HCT116 (cell line): ENCODE data around the gene SLC44A3. TPM values are rescaled to one million over a fixed set of nuclear protein-coding genes. Genes with fewer than 3 reads are reported as not detected.

ENCODE experiments used
- ATAC-seq: fragments of 200-7000 bp; cut with Tn5 transposase; 2 replicates; pipeline ENCODE4 v1.9.1; 2020; ENCODE audit warnings: mild to moderate bottlenecking, moderate library complexity
- BruUV-seq: library from RNA; stranded (reverse); fragments of 400-500 nt; replicated peaks from 2 replicates; lab custom pipeline; 2021; lab: Mats Ljungman, UMichigan
- CTCF ChIA-PET: fragments of 300-600 bp; sonication (Branson Sonifier 250); formaldehyde crosslinking; loops from one replicate; lab custom pipeline; 2021; ENCODE audit warnings: antibody characterized with exemption; lab: Charles Lee
- POLR2A ChIA-PET: fragments of 300-600, 350-600 bp; sonication (Branson Sonifier 250); formaldehyde crosslinking; loops from one replicate; lab custom pipeline; 2021; ENCODE audit warnings: antibody characterized with exemption; lab: Charles Lee
- RAD21 ChIA-PET, 2 experiments: fragments of 300-600 bp; sonication (Branson Sonifier 250); formaldehyde crosslinking; loops; one replicate each; lab custom pipeline; 2023; ENCODE audit warnings: low total read pairs in 2 of 2; ENCODE audit not compliant: uncharacterized antibody in 2 of 2, unreplicated experiment in 2 of 2, low non-redundant PET in 1 of 2; lab: Charles Lee
- DNase-seq: peaks from one replicate; pipeline ENCODE4 v3.0.0-alpha.2; 2010; ENCODE audit warnings: low read depth, low spot score
- H2AFZ ChIP-seq: fragments of 200-600 bp; shearing (Covaris generic), sonication (generic); 2 replicates; pipeline ENCODE4 v1.6.1; 2017; ENCODE audit warnings: low read depth, mixed run types, mixed read lengths, antibody characterized with exemption, low read length; ENCODE audit not compliant: poor library complexity, severe bottlenecking
- H3K27ac ChIP-seq: 2 replicates; pipeline ENCODE4 v1.5.1; 2012; ENCODE audit warnings: low read depth, low read length
- H3K27me3 ChIP-seq: fragments of 200-600 bp; sonication (generic); 2 replicates; pipeline ENCODE4 v1.6.1; 2016; ENCODE audit warnings: mixed run types, low read length, mixed read lengths; ENCODE audit not compliant: insufficient read depth
- H3K36me3 ChIP-seq, 2 experiments: fragments of 200-500 bp in 1 of 2; fragments of 200-600 bp in 1 of 2; sonication (Bioruptor generic) in 1 of 2; sonication (generic) in 1 of 2; 2 replicates each; pipeline versions ENCODE4 v1.5.1 to v1.6.1; 2014 to 2016; ENCODE audit warnings: low read length in 2 of 2, inconsistent platforms in 1 of 2, mixed read lengths in 1 of 2, mixed run types in 1 of 2; ENCODE audit not compliant: insufficient read depth in 2 of 2, control insufficient read depth in 1 of 2
- H3K4me1 ChIP-seq, 2 experiments: fragments of 200-600 bp in 1 of 2; sonication (generic) in 1 of 2; 2 replicates each; pipeline versions ENCODE4 v1.5.1 to v1.6.1; 2012 to 2017; ENCODE audit warnings: low read length in 2 of 2, inconsistent platforms in 1 of 2, mild to moderate bottlenecking in 1 of 2, mixed read lengths in 1 of 2, mixed run types in 1 of 2, moderate library complexity in 1 of 2; ENCODE audit not compliant: insufficient read depth in 2 of 2, control insufficient read depth in 1 of 2
- H3K4me2 ChIP-seq: fragments of 200-600 bp; sonication (generic); 2 replicates; pipeline ENCODE4 v1.6.1; 2017; ENCODE audit warnings: mixed run types, low read length, mixed read lengths
- H3K4me3 ChIP-seq, 2 experiments: fragments of 200-600 bp in 1 of 2; sonication (generic) in 1 of 2; replicated peaks in 1 of 2; 2 replicates each; pipeline ENCODE4 v1.5.1; 2011 to 2016; ENCODE audit warnings: low read length in 2 of 2, control low read depth in 1 of 2, low read depth in 1 of 2, mild to moderate bottlenecking in 1 of 2, mixed read lengths in 1 of 2, mixed run types in 1 of 2
- H3K79me2 ChIP-seq: fragments of 200-600 bp; sonication (generic); 2 replicates; pipeline ENCODE4 v1.6.1; 2017; ENCODE audit warnings: mild to moderate bottlenecking, mixed run types, low read length, moderate library complexity, mixed read lengths; ENCODE audit not compliant: insufficient read depth
- H3K9ac ChIP-seq: fragments of 200-600 bp; sonication (generic); 2 replicates; pipeline ENCODE4 v1.6.1; 2016; ENCODE audit warnings: low read length, mixed read lengths
- H3K9me2 ChIP-seq: fragments of 200-600 bp; sonication (generic), shearing (Covaris generic); 2 replicates; pipeline ENCODE4 v1.6.1; 2017; ENCODE audit warnings: mixed run types, mild to moderate bottlenecking, moderate library complexity; ENCODE audit not compliant: insufficient read depth
- H3K9me3 ChIP-seq, 2 experiments: fragments of 200-500 bp in 1 of 2; fragments of 200-600 bp in 1 of 2; sonication (Bioruptor generic) in 1 of 2; sonication (generic) in 1 of 2; 2 replicates each; pipeline ENCODE4 v1.6.1; 2014 to 2017; ENCODE audit warnings: low read length in 2 of 2, mixed read lengths in 2 of 2, inconsistent platforms in 1 of 2, low read depth in 1 of 2, mild to moderate bottlenecking in 1 of 2, mixed run types in 1 of 2, moderate library complexity in 1 of 2; ENCODE audit not compliant: control insufficient read depth in 1 of 2, insufficient read depth in 1 of 2
- H4K20me1 ChIP-seq: fragments of 200-600 bp; sonication (generic), shearing (Covaris generic); 2 replicates; pipeline ENCODE4 v1.6.1; 2017; ENCODE audit warnings: mixed run types, mild to moderate bottlenecking, moderate library complexity; ENCODE audit not compliant: insufficient read depth
- CEBPB ChIP-seq: IDR thresholded peaks from 2 replicates; pipeline ENCODE4 v1.6.1; 2012; ENCODE audit warnings: low read depth
- EGR1 ChIP-seq: IDR thresholded peaks from 2 replicates; pipeline ENCODE4 v1.6.1; 2012; ENCODE audit warnings: low read depth
- YY1 ChIP-seq: IDR thresholded peaks from 2 replicates; pipeline ENCODE4 v1.6.1; 2011; ENCODE audit warnings: low read length, low read depth, moderate library complexity, mild to moderate bottlenecking; ENCODE audit not compliant: insufficient replicate concordance; ENCODE audit errors: extremely low read depth
- intact Hi-C: fragments of 100-400 bp; cut with micrococcal nuclease; formaldehyde crosslinking; loops from 2 replicates; pipeline ENCODE4 v1.10.0; 2022
- total RNA-seq: library from RNA; stranded (reverse); gene quantifications from one replicate; pipeline ENCODE4 v1.2.1, GENCODE V29; 2021; ENCODE audit not compliant: unreplicated experiment
- TF ChIP-seq, protein P1 (sequence below): IDR thresholded peaks from 2 replicates; pipeline ENCODE4 v1.6.1; 2011; ENCODE audit warnings: mild to moderate bottlenecking, low read length, moderate library complexity; ENCODE audit not compliant: insufficient replicate concordance; ENCODE audit errors: extremely low read depth

Gene SLC44A3
- total RNA-seq, 1 experiment from 2014 or later, result 9.6 TPM

- no peak for ATAC-seq
- Histone ChIP-seq H3K27ac (no peak overlapping the region), H3K27me3 (no peaks in the 10 kb centered on the region), H3K9me2 (no peaks in the 10 kb centered on the region; the same call in 1 of the 2 replicates), H4K20me1 (no peaks in the 10 kb centered on the region), H2AFZ (no peak overlapping the region), H3K9ac (no peak overlapping the region), H3K36me3 (peaks cover 0 to 2% of the 10 kb centered on the region in 2 experiments; a peak in 3 of 4 replicates), H3K4me1 (peaks cover 0 to 1% of the 10 kb centered on the region in 2 experiments; a peak in 1 of 4 replicates), H3K79me2 (no peaks in the 10 kb centered on the region), H3K9me3 (no peaks in the 10 kb centered on the region), H3K4me3 (no peak overlapping the region), H3K4me2 (no peak overlapping the region)
- POLR2A ChIA-PET, result no interaction called here
- no peak for DNase-seq
- intact Hi-C loops, result no loop called here
- no peak for TF ChIP-seq YY1
- no peak for TF ChIP-seq CEBPB
- CTCF ChIA-PET, result interaction anchor here (1.5 kb wide), 1 partner anchor 26 kb away, joined by 3 read pairs; no protein-coding TSS in a partner anchor
- RAD21 ChIA-PET, result no interaction called here
- BruUV-seq, result no TSS peak
Observed at GRCh38 chr1:94828251-94828650, 8.1 kb downstream of the SLC44A3 start.

GRCh38 chr1:94831641-94832040, 11.5 kb downstream of the SLC44A3 start:
- Histone ChIP-seq H3K79me2 (no peaks in the 10 kb centered on the region), H2AFZ (no peak overlapping the region), H3K4me1 (no peaks in the 10 kb centered on the region), H3K4me3 (no peak overlapping the region), H3K9me3 (no peaks in the 10 kb centered on the region), H3K9ac (no peak overlapping the region), H3K9me2 (no peaks in the 10 kb centered on the region; the same call in 1 of the 2 replicates), H3K27me3 (no peaks in the 10 kb centered on the region), H3K4me2 (no peak overlapping the region), H4K20me1 (no peaks in the 10 kb centered on the region), H3K36me3 (no peaks in the 10 kb centered on the region; a peak in 3 of 4 replicates), H3K27ac (no peak overlapping the region)
- ATAC-seq, result no peak
- ChIA-PET POLR2A (no interaction called here), CTCF (interaction anchor here (1.6 kb wide), 1 partner anchor 23 kb away, joined by 5 read pairs; no protein-coding TSS in a partner anchor), RAD21 (no interaction called here)
- DNase-seq, result no peak
- intact Hi-C loops, result no loop called here
- no peak for TF ChIP-seq EGR1
- TF ChIP-seq, protein P1, sequence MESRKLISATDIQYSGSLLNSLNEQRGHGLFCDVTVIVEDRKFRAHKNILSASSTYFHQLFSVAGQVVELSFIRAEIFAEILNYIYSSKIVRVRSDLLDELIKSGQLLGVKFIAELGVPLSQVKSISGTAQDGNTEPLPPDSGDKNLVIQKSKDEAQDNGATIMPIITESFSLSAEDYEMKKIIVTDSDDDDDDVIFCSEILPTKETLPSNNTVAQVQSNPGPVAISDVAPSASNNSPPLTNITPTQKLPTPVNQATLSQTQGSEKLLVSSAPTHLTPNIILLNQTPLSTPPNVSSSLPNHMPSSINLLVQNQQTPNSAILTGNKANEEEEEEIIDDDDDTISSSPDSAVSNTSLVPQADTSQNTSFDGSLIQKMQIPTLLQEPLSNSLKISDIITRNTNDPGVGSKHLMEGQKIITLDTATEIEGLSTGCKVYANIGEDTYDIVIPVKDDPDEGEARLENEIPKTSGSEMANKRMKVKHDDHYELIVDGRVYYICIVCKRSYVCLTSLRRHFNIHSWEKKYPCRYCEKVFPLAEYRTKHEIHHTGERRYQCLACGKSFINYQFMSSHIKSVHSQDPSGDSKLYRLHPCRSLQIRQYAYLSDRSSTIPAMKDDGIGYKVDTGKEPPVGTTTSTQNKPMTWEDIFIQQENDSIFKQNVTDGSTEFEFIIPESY, result no peak
- TF ChIP-seq CEBPB, result no peak
- no TSS peak for BruUV-seq
